ENCODE results near the gene NLGN1. TPM values are rescaled to one million over a fixed set of nuclear protein-coding genes. Genes with fewer than 3 reads are reported as not detected.
A peak's percentile ranks its signal among the peaks of the same experiment; 100 is the strongest.

NLGN1 gene
- total and polyA plus RNA-seq, 8 donors: 3.1 to 11.9 (median 8.0) TPM

GRCh38 chr3:174028673-174029072, 631.1 kb downstream of the NLGN1 start:
- H3K4me3 ChIP-seq: no peak overlapping the region
- TF ChIP-seq CTCF (IDR thresholded peaks at IDR 0.05): no peak
- intact Hi-C loops (cut with DNase I): no loop called here
- DNase-seq (no peak), ATAC-seq (no peak)
- no peak overlapping the region for H3K27ac ChIP-seq
- peaks cover 0 to 21% of the 10 kb centered on the region in 2 donors for H3K9me3 ChIP-seq
- H3K36me3 ChIP-seq: no peaks in the 10 kb centered on the region
- no peaks in the 10 kb centered on the region for H3K4me1 ChIP-seq
- no peaks in the 10 kb centered on the region for H3K27me3 ChIP-seq

- no peaks in the 10 kb centered on the region for H3K27me3 ChIP-seq
- DNase-seq (peak in 2 of 4 donors; percentile 8 to 32), ATAC-seq (no peak)
- no peak for TF ChIP-seq CTCF (IDR thresholded peaks at IDR 0.05)
- H3K4me3 ChIP-seq: no peak overlapping the region
- peaks cover 0 to 7% of the 10 kb centered on the region in 2 donors for H3K9me3 ChIP-seq
- H3K36me3 ChIP-seq: no peaks in the 10 kb centered on the region
- H3K4me1 ChIP-seq: no peaks in the 10 kb centered on the region
- no peak overlapping the region for H3K27ac ChIP-seq
- intact Hi-C loops (cut with DNase I): no loop called here
Observed at GRCh38 chr3:174035328-174035886, 637.9 kb downstream of the NLGN1 start.

GRCh38 chr3:174046311-174046710, 648.8 kb downstream of the NLGN1 start:
- ATAC-seq: no peak
- TF ChIP-seq CTCF (IDR thresholded peaks at IDR 0.05): no peak
- H3K9me3 ChIP-seq: peaks cover 0 to 12% of the 10 kb centered on the region in 2 donors
- intact Hi-C loops (cut with DNase I): no loop called here
- H3K27ac ChIP-seq: no peak overlapping the region
- no peak for DNase-seq
- H3K36me3 ChIP-seq: no peaks in the 10 kb centered on the region
- H3K4me3 ChIP-seq: no peak overlapping the region
- H3K27me3 ChIP-seq: no peaks in the 10 kb centered on the region
- no peaks in the 10 kb centered on the region for H3K4me1 ChIP-seq

GRCh38 chr3:174049472-174049871, 651.9 kb downstream of the NLGN1 start:
- intact Hi-C loops (cut with DNase I): no loop called here
- Histone ChIP-seq H3K27me3 (no peaks in the 10 kb centered on the region), H3K27ac (no peak overlapping the region), H3K9me3 (peaks cover 0 to 7% of the 10 kb centered on the region in 2 donors), H3K4me3 (no peak overlapping the region), H3K4me1 (no peaks in the 10 kb centered on the region), H3K36me3 (no peaks in the 10 kb centered on the region)
- DNase-seq (no peak), ATAC-seq (no peak)
- TF ChIP-seq CTCF (IDR thresholded peaks at IDR 0.05): no peak

- Histone ChIP-seq H3K4me3 (no peak overlapping the region), H3K36me3 (no peaks in the 10 kb centered on the region), H3K4me1 (no peaks in the 10 kb centered on the region), H3K9me3 (no peaks in the 10 kb centered on the region), H3K27me3 (no peaks in the 10 kb centered on the region), H3K27ac (no peak overlapping the region)
- ATAC-seq (no peak), DNase-seq (no peak)
- no peak for TF ChIP-seq CTCF (IDR thresholded peaks at IDR 0.05)
- intact Hi-C loops (cut with DNase I): no loop called here
Observed at GRCh38 chr3:174051191-174051590, 653.6 kb downstream of the NLGN1 start.
